Measurements from ENCODE around the gene PPME1.
A peak's percentile ranks its signal among the peaks of the same experiment; 100 is the strongest.

The PPME1 gene

GRCh38 chr11:74157169-74157568, 13.9 kb upstream of the PPME1 start:
- DNase-seq (ENCODE audit: low read depth, low spot score), result peak; percentile 6

DNA sequence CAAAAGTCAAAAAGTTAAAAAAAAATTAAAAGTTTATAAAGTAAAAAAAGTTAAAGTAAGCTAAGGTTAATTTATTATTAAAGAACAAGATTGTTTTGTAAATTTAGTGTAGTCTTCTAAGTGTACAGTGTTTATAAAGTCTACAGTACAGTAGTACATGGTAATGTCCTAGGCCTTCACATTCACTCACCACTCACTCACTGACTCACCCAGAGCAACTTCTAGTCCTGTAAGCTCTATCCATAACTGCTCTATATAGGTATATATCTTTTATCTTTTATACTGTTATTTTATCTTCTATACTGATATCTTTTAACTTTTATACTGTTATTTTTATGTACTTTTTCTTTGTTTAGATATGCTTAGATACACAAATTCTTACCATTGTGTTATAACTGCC, 11.4 kb upstream of the PPME1 start:
- DNase-seq (ENCODE audit: low read depth, low spot score), result no peak

DNA sequence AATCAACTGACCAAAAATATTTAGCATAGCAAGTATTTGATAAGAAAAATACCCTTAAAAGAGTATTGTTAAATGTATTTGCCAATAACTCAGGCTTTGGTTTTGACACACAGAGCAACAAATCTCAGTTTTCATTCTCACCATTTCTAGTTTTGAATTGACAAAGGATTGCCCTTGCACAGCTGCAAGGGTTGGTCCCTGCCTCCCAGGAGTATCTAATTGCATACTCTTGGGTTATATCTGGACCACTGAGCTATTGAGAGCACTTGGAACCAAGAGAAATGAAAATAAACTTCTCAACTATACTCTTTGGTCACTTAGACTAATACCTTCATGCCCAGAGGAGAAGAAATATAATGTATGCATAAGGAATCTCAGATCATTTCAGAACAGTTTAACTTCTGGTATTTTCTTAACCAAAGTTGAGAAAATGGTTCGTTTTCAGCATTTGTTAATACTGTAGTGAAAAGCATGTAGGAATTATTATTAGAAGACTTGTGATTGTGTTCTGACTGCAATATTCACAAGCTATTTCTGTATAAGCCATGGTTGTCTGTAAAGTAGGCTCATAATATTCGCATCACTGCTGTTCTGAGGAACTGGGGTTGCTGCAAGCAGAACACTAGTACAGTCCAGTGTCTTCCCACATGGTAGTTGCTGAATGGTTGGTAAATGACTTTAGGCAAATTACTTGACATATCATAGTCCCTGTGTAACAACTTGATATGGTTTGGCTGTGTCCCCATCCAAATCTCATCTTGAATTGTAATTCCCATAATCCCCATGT, 8.2 kb upstream of the PPME1 start:
- no peak for DNase-seq (ENCODE audit: low read depth, low spot score)

DNA sequence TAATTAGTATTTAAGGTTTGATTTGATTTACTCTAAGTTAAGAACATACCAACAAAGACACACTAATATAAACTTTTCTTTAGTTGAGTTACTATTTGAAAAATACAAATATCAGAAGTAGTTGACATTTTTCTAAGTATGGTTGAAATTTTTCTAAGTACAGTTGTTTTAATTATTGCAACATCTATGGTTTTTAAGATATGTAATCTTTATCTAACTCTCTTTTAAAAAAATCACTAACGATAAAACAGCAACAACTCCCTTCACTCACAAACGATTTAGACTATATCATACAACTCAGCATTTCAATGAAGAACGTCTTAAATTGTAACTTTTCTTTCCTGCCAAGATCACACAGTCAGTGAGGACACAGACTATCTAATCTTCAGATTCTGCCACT, 2.3 kb upstream of the PPME1 start:
- no peak for DNase-seq (ENCODE audit: low read depth, low spot score)

- DNase-seq (ENCODE audit: low read depth, low spot score), result peak; percentile 11
Observed at GRCh38 chr11:74169738-74170458, 1.2 kb upstream of the PPME1 start.

GRCh38 chr11:74171630-74171968, 510 bp downstream of the PPME1 start:
- no peak for DNase-seq (ENCODE audit: low read depth, low spot score)

DNA sequence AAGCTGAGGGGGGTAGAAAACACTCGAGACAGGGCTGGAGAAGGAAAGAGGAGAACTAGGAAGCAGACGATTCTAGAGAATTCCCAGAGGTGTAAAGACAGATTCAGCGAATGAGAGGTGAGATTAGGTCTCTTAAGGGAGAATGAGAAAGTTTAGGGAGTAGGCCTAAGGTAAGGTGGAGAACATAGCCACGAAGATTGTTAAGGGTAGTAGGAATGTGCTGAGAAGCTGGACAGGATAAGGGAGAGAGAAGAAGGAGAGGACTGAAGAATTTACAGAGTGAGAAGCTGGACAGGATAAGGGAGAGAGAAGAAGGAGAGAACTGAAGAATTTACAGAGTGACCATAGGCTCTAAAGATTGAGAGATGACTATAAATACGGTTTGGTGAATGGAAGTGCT, 908 bp downstream of the PPME1 start:
- DNase-seq (ENCODE audit: low read depth, low spot score), result peak; percentile 19

DNA sequence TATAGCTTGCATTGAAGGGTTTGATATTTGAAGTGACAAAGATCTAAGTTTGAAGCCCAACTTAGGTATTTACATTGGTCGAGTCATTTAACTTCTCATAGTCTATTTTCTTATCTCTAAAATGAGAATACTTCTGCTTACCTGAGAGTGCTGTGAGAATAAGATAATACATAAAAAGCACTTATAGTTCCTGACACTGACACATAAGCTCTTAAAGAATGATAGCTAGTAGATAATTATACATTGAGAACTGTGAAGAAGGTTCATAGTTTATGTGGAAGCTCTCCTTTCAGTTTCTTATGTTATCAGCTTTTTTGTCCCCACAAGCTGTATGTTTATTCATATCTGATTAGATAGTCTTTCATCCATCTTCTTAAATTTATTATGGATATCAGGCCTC, 4.8 kb downstream of the PPME1 start:
- no peak for DNase-seq (ENCODE audit: low read depth, low spot score)

- DNase-seq (ENCODE audit: low read depth, low spot score), result peak; percentile 58
Observed at GRCh38 chr11:74179234-74180052, 8.4 kb downstream of the PPME1 start.

DNA sequence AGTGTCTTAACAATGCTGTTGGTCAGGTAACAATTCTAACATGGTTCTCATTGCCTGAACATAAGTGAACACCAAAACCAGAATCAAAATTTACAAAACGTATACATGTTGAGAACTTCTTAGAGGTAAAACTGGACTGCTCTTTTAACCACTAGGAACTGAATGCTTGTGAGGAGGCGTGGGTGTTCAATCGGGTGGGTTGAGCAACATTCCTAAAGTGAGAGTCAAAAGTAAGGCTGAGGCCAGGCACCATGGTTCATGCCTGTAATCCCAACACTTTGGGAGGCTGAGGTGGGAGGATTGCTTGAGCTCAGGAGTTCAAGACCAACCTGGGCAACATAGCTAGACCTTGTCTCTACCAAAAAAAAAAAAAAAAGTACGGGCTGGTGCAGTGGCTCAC, 11.5 kb downstream of the PPME1 start:
- no peak for DNase-seq (ENCODE audit: low read depth, low spot score)

GRCh38 chr11:74185285-74185684, 14.2 kb downstream of the PPME1 start:
- no peak for DNase-seq (ENCODE audit: low read depth, low spot score)

DNA sequence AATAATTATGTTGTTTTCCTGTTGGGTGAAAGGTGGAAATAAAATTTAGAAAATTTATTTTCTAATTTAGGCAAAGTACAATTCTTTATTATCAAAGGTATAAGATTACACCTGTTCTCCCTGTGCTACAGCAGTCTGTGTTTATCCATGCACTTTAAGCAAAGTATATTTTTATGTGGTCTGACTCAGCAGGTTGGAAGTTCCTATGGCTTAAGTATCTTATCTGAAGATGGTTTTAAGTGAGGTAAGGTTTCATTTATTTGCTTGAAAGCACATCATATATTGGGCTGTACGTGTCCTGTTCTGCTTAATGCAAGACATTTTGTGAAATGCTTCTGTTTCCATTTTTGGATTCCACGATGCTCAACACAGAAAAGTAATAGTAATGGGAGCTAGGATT, 14.6 kb downstream of the PPME1 start:
- DNase-seq (ENCODE audit: low read depth, low spot score), result no peak

DNA sequence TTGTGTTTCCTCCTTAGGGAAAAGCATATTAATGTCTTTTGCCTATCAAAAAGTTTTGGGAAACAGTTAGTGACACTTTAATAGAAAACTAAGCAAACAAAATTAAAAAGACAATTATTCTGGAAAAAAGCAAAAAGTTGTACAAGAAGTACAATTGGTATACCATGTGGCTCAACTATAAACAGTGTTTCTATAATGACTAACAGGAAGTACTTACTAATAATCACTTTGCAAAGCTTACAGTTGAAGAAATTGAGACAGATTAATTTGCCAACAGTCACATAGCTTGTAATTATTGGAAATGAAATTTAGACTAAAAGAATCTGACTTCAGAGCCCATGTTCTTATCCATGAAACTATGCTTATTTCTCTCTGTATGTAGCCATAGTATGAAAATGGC, 24.7 kb downstream of the PPME1 start:
- no peak for DNase-seq (ENCODE audit: low read depth, low spot score)

DNA sequence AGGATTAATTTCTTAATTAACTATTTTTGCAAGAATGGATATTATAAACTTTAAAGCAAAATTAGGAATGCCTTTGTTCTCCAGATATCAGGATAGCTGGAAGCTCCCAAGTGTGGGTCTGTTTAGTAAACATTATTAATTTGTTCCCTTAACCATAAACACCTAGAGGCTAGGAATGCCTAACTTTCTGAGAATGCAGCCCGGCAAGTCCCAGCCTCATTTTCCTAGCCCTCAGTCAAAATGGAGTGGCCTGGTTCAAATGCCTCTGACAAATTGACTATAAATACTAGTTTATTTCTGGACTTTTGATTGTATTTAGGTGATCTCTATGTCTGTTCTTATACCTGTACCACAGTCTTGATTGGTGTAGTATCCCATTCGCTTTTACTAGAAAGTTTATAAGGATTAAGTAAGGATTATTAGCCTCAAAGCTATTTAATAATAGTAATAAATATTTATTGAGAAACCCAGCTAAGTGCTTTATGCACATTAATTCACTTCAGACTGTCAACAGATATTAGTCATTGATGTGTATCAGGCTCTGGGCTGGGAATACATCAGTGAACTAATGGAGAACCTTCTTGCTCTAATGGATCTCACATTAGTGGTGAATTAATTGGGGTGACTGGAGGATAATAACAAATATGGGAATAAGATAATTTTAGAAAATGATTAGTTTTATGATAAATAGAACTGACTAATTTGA, 25.8 kb downstream of the PPME1 start:
- no peak for DNase-seq (ENCODE audit: low read depth, low spot score)

- no peak for DNase-seq (ENCODE audit: low read depth, low spot score)
Observed at GRCh38 chr11:74203966-74204365, 32.9 kb downstream of the PPME1 start.

- no peak for DNase-seq (ENCODE audit: low read depth, low spot score)
Observed at GRCh38 chr11:74204701-74205100, 33.6 kb downstream of the PPME1 start.

DNA sequence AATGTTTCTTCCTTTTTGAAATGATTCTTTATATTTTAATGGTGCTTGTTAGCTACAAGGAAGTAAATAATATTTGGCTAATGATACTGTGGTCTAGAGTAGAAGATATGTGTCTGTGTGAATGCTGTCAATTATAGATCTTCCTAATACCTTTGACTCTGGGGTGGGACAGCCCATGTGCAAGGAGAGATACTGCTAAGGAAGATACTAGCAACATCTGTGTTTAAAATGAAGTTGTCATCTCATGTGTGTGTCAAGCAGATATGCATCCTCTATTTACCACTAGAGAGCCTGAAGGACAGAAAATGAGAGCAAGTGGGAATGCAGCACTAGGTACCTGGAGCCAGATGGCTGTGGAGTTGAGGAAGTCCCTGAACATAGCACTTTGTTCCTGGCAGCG, 34.1 kb downstream of the PPME1 start:
- DNase-seq (ENCODE audit: low read depth, low spot score), result no peak

GRCh38 chr11:74206746-74207145, 35.7 kb downstream of the PPME1 start:
- DNase-seq (ENCODE audit: low read depth, low spot score), result no peak

DNA sequence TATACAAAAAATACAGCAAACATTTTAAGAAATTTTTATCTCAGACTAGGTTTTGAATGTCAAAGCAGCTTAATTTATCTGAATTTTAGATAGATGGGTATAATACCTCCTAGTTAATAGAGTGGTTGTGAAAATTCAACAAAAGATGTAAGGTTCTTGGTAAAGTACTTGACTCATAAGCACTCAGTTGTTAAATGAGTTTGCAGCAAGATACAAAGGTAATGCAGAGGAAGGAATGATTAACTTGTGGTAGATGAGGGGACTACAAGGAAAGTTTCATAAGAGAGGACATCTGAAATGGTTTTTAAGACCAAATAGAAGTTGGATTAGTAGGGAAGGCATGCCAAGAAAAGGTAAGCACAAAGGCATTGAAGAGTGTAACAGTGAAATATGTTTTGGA, 37.4 kb downstream of the PPME1 start:
- no peak for DNase-seq (ENCODE audit: low read depth, low spot score)

- peak; percentile 2 for DNase-seq (ENCODE audit: low read depth, low spot score)
Observed at GRCh38 chr11:74212533-74212932, 41.4 kb downstream of the PPME1 start.

DNA sequence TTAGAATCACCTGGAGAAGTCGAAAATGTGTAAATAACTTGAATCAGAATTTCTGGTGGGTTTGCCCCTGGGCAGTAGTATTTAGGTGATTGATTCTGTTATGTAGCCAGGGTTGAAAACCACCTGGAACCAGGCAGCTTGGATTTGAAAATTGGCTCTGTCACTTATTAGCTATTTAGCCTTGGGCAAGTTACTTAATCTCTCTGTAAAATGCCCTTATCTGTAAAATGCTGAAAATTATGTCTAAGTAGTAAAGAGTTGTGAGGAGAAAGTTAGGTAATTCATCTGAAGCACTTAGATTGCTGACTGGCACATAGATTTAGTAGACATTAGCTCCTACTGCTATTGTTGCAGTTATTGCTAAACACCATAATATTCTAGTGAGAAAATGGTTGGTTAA, 49.3 kb downstream of the PPME1 start:
- no peak for DNase-seq (ENCODE audit: low read depth, low spot score)

DNA sequence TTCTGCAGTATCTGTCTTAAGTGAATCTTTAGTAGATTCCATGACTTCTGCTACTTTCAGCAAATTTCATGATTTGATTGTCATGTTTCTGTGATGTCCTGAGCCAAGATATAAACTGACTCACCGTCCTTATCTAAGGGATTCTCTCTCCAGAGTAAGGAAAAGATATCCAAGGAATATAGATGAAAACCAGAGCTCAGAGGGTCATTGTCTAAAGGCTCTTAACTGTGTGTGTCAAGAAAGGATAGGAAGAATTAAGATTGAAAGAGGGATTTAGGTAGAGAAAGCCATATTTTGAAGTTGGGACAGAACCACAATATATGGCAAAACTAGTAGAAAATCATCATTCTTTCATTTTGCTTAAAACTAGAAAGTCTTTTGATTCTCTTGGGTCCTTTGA, 50.7 kb downstream of the PPME1 start:
- DNase-seq (ENCODE audit: low read depth, low spot score), result no peak

Data from astrocyte of the hippocampus (primary cell).